Naive thymus-derived CD8-positive, alpha-beta T cell (primary cell): ENCODE measurements around the gene PHF21A. TPM values are rescaled to one million over a fixed set of nuclear protein-coding genes. Genes with fewer than 3 reads are reported as not detected.
"Not testable (repeated sequence)": the region's sequence is repeated elsewhere in the genome, so short reads cannot be mapped to it uniquely, and the experiment has no call there.

Source experiments
- ATAC-seq, 2 donors: fragments of 150-1000 bp; cut with Tn5 transposase in 1 of 2; sonication (Bioruptor Pico), chemical (Tn5 transposase) in 1 of 2; 1 replicate in 1 of 2; 2 replicates in 1 of 2; pipeline ENCODE4 v1.10.0; 2021; ENCODE audit warnings: mild to moderate bottlenecking in 2 of 2, moderate library complexity in 2 of 2
- POLR2A ChIA-PET: fragments of 350-600 bp; sonication (Branson Sonifier 250); formaldehyde crosslinking; loops from one replicate; lab custom pipeline; 2021; ENCODE audit warnings: antibody characterized with exemption; lab: Charles Lee
- DNase-seq, 10 donors: peaks; one replicate each; pipeline versions ENCODE4 v3.0.0 to v3.0.0-alpha.2; 2020 to 2022
- H3K27ac Mint-ChIP-seq, 10 donors: one replicate each; pipeline ENCODE4 v1.8.0; 2020 to 2022; ENCODE audit warnings: mild to moderate bottlenecking in 10 of 10, mixed read lengths in 10 of 10, moderate library complexity in 4 of 10, inconsistent platforms in 1 of 10
- H3K27me3 Mint-ChIP-seq, 5 donors: one replicate each; pipeline ENCODE4 v1.8.0; 2021 to 2022; ENCODE audit warnings: mixed read lengths in 5 of 5
- H3K36me3 Mint-ChIP-seq, 3 donors: one replicate each; pipeline ENCODE4 v1.8.0; 2020 to 2022; ENCODE audit warnings: mixed read lengths in 3 of 3, mild to moderate bottlenecking in 2 of 3, inconsistent platforms in 1 of 3
- H3K4me1 Mint-ChIP-seq, 4 donors: one replicate each; pipeline ENCODE4 v1.8.0; 2021 to 2022; ENCODE audit warnings: mixed read lengths in 4 of 4
- H3K4me3 Mint-ChIP-seq, 10 donors: one replicate each; pipeline ENCODE4 v1.8.0; 2020 to 2022; ENCODE audit warnings: mild to moderate bottlenecking in 10 of 10, mixed read lengths in 10 of 10, moderate library complexity in 6 of 10, inconsistent platforms in 1 of 10
- H3K9me3 Mint-ChIP-seq, 9 donors: one replicate each; pipeline ENCODE4 v1.8.0; 2020 to 2022; ENCODE audit warnings: mixed read lengths in 9 of 9, mild to moderate bottlenecking in 3 of 9, inconsistent platforms in 1 of 9, moderate library complexity in 1 of 9
- polyA plus RNA-seq, 3 donors: library from polyadenylated mRNA; unstranded; fragments of 300-500 nt; fragmentation: Illumina TruSeq; gene quantifications; one replicate each; pipeline ENCODE4 v1.2.3, GENCODE V29; 2021
- total RNA-seq, 8 experiments: library from RNA in 2 of 8; stranded (reverse) in 2 of 8; gene quantifications; one replicate each; pipeline ENCODE4 v1.2.3 and lab custom pipeline; 2021 to 2026

PHF21A gene
- total and polyA plus RNA-seq, 5 experiments from 2014 or later, result 4.9 to 60.7 (median 9.2) TPM

GRCh38 chr11:45907911-45908370 lies 213.3 kb downstream of the PHF21A start:
- DNase-seq (no peak), ATAC-seq (peak in 1 of 2 donors; percentile 7)
- Mint-ChIP-seq H3K4me3 (no peak overlapping the region), H3K4me1 (peaks cover 10 to 18% (median 15%) of the 10 kb centered on the region in 4 donors), H3K36me3 (peaks cover 0 to 26% (median 0%) of the 10 kb centered on the region in 3 donors), H3K27ac (peak overlapping the region in 2 of 10 donors; percentile 24 to 84), H3K9me3 (no peaks in the 10 kb centered on the region), H3K27me3 (no peaks in the 10 kb centered on the region)
- POLR2A ChIA-PET, result interaction anchor here (0.6 to 1.3 kb wide), 2 partner anchors 10 to 1542 kb away, joined by 3 read pairs; no protein-coding TSS in a partner anchor

- H3K9me3 Mint-ChIP-seq, result no peaks in the 10 kb centered on the region
- ATAC-seq (peak in 1 of 2 donors; percentile 15), DNase-seq (no peak)
- peak within 1 kb of the TSS in 2 of 10 donors; percentile 22 to 84 for H3K27ac Mint-ChIP-seq
- H3K27me3 Mint-ChIP-seq, result no peaks in the 10 kb centered on the region
- peak within 1 kb of the TSS in 1 of 10 donors; percentile 28 for H3K4me3 Mint-ChIP-seq
- peaks cover 0 to 22% (median 0%) of the 10 kb centered on the region in 3 donors for H3K36me3 Mint-ChIP-seq
- peaks cover 10 to 18% (median 15%) of the 10 kb centered on the region in 4 donors for H3K4me1 Mint-ChIP-seq
- POLR2A ChIA-PET, result interaction anchor here (0.6 to 1.3 kb wide), 2 partner anchors 11 to 1543 kb away, joined by 3 read pairs; no protein-coding TSS in a partner anchor
Observed at GRCh38 chr11:45906965-45907611, 214.2 kb downstream of the PHF21A start, which contains the start of gene FREY1. FREY1 (minus strand) TSS chr11:45907271; CDS start chr11:45907245, 26 bp downstream.

- Mint-ChIP-seq H3K27ac (peak overlapping the region in 2 of 10 donors; percentile 22 to 31), H3K9me3 (no peaks in the 10 kb centered on the region), H3K27me3 (no peaks in the 10 kb centered on the region), H3K36me3 (peaks cover 0 to 16% (median 0%) of the 10 kb centered on the region in 3 donors), H3K4me1 (peaks cover 10 to 18% (median 15%) of the 10 kb centered on the region in 4 donors), H3K4me3 (peak overlapping the region in 1 of 10 donors; percentile 28)
- POLR2A ChIA-PET, result no interaction called here
- ATAC-seq (no peak), DNase-seq (no peak)
Observed at GRCh38 chr11:45906096-45906682, 215.1 kb downstream of the PHF21A start.

GRCh38 chr11:45905576-45905975 lies 215.7 kb downstream of the PHF21A start:
- Mint-ChIP-seq H3K4me1 (peaks cover 8 to 18% (median 17%) of the 10 kb centered on the region in 4 donors), H3K27ac (peak overlapping the region in 2 of 10 donors; percentile 9 to 12)
- DNase-seq, H3K9me3 Mint-ChIP-seq, H3K4me3 Mint-ChIP-seq, H3K27me3 Mint-ChIP-seq, H3K36me3 Mint-ChIP-seq, POLR2A ChIA-PET: not testable (repeated sequence)
- ATAC-seq, result peak; percentile 9 to 20

GRCh38 chr11:45905095-45905494 lies 216.2 kb downstream of the PHF21A start:
- H3K4me1 Mint-ChIP-seq, result peaks cover 8 to 20% (median 19%) of the 10 kb centered on the region in 4 donors

GRCh38 chr11:45904309-45904915 lies 216.8 kb downstream of the PHF21A start:
- POLR2A ChIA-PET, result no interaction called here
- ATAC-seq (no peak), DNase-seq (no peak)
- no peak overlapping the region for H3K4me3 Mint-ChIP-seq
- H3K4me1 Mint-ChIP-seq, result peaks cover 9 to 21% (median 19%) of the 10 kb centered on the region in 4 donors
- H3K9me3 Mint-ChIP-seq, result no peaks in the 10 kb centered on the region
- peaks cover 0 to 3% (median 0%) of the 10 kb centered on the region in 3 donors for H3K36me3 Mint-ChIP-seq
- no peak overlapping the region for H3K27ac Mint-ChIP-seq
- peaks cover 0 to 5% (median 0%) of the 10 kb centered on the region in 5 donors for H3K27me3 Mint-ChIP-seq

More at GRCh38 chr11:45905095-45905494, 216.2 kb downstream of the PHF21A start:
- ATAC-seq (no peak), DNase-seq (no peak)
- Mint-ChIP-seq H3K27ac (peak overlapping the region in 1 of 10 donors; percentile 9), H3K36me3 (peaks cover 0 to 8% (median 0%) of the 10 kb centered on the region in 3 donors), H3K4me3 (no peak overlapping the region), H3K27me3 (peaks cover 0 to 5% (median 0%) of the 10 kb centered on the region in 5 donors), H3K9me3 (no peaks in the 10 kb centered on the region)
- POLR2A ChIA-PET, result no interaction called here

GRCh38 chr11:45902452-45903380 lies 218.5 kb downstream of the PHF21A start:
- Mint-ChIP-seq H3K27me3 (peaks cover 3 to 17% (median 5%) of the 10 kb centered on the region in 5 donors), H3K4me3 (no peak overlapping the region), H3K9me3 (no peaks in the 10 kb centered on the region), H3K4me1 (peaks cover 5 to 24% (median 20%) of the 10 kb centered on the region in 4 donors), H3K36me3 (no peaks in the 10 kb centered on the region), H3K27ac (peak overlapping the region in 1 of 10 donors; percentile 82)
- DNase-seq, result no peak
- POLR2A ChIA-PET, result no interaction called here
- ATAC-seq, result no peak

- no peaks in the 10 kb centered on the region for H3K36me3 Mint-ChIP-seq
- no peaks in the 10 kb centered on the region for H3K9me3 Mint-ChIP-seq
- H3K4me3 Mint-ChIP-seq, result peak overlapping the region in 4 of 10 donors; percentile 15 to 75 (median 42)
- POLR2A ChIA-PET, result interaction anchor here (1.0 kb wide), 1 partner anchor 16 kb away, joined by 3 read pairs; the partner anchor contains the start of gene PEX16
- no peak for DNase-seq
- peak overlapping the region in 2 of 10 donors; percentile 56 to 82 for H3K27ac Mint-ChIP-seq
- H3K27me3 Mint-ChIP-seq, result peaks cover 3 to 26% (median 5%) of the 10 kb centered on the region in 5 donors
- H3K4me1 Mint-ChIP-seq, result peaks cover 5 to 23% (median 19%) of the 10 kb centered on the region in 4 donors
- ATAC-seq, result no peak
Observed at GRCh38 chr11:45901626-45902025, 219.6 kb downstream of the PHF21A start.

- Mint-ChIP-seq H3K36me3 (no peaks in the 10 kb centered on the region), H3K27ac (peak overlapping the region in 6 of 10 donors; percentile 20 to 82 (median 52)), H3K9me3 (no peaks in the 10 kb centered on the region), H3K4me3 (peak overlapping the region; percentile 53 to 80 (median 70)), H3K4me1 (peaks cover 2 to 23% (median 14%) of the 10 kb centered on the region in 4 donors), H3K27me3 (peaks cover 3 to 30% (median 5%) of the 10 kb centered on the region in 5 donors)
- POLR2A ChIA-PET, result interaction anchor here (0.5 to 1.1 kb wide), 3 partner anchors 14 to 50 kb away, joined by 3 to 5 read pairs (median 5); partner anchors contain the start of gene PEX16
- ATAC-seq (no peak), DNase-seq (no peak)
Observed at GRCh38 chr11:45900916-45901617, 220.2 kb downstream of the PHF21A start.

GRCh38 chr11:45900175-45900800 lies 221.0 kb downstream of the PHF21A start:
- peaks cover 3 to 37% (median 7%) of the 10 kb centered on the region in 5 donors for H3K27me3 Mint-ChIP-seq
- not testable (repeated sequence) for H3K9me3 Mint-ChIP-seq, DNase-seq, H3K36me3 Mint-ChIP-seq
- POLR2A ChIA-PET, result interaction anchor here (1.0 to 1.1 kb wide), 2 partner anchors 15 to 17 kb away, joined by 3 to 5 read pairs; partner anchors contain the start of gene PEX16
- peak overlapping the region in 5 of 10 donors; percentile 20 to 82 (median 47) for H3K27ac Mint-ChIP-seq
- peak; percentile 11 to 18 for ATAC-seq
- peak overlapping the region; percentile 53 to 80 (median 70) for H3K4me3 Mint-ChIP-seq
- H3K4me1 Mint-ChIP-seq, result peaks cover 2 to 19% (median 10%) of the 10 kb centered on the region in 4 donors
